ENCODE data around the gene PALM3.

Gene PALM3

DNA sequence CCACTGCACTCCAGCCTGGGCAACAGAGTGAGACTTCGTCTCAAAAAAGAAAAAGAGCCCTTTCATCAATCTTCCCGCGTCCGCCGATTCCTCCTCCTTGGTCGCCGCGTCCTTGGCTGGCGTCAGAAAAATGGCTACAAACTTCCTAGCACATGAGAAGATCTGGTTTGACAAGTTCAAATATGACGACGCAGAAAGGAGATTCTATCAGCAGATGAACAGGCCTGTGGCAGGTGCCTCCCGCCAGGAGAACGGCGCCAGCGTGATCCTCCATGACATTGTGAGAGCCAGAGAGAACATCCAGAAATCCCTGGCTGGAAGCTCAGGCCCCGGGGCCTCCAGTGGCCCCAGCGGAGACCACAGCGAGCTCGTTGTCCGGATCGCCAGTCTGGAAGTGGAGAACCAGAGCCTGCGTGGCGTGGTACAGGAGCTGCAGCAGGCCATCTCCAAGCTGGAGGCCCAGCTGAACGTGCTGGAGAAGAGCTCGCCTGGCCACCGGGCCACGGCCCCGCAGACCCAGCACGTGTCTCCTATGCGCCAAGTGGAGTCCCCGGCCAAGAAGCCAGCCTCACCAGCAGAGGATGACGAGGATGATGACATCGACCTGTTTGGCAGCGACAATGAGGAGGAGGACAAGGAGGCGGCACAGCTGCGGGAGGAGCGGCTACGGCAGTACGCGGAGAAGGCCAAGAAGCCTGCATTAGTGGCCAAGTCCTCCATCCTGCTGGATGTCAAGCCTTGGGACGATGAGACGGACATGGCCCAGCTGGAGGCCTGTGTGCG, 8.6 kb upstream of the PALM3 start:
- no peak overlapping the region for H3K4me3 ChIP-seq (ENCODE audit: low read length)
- TF ChIP-seq, protein P1, sequence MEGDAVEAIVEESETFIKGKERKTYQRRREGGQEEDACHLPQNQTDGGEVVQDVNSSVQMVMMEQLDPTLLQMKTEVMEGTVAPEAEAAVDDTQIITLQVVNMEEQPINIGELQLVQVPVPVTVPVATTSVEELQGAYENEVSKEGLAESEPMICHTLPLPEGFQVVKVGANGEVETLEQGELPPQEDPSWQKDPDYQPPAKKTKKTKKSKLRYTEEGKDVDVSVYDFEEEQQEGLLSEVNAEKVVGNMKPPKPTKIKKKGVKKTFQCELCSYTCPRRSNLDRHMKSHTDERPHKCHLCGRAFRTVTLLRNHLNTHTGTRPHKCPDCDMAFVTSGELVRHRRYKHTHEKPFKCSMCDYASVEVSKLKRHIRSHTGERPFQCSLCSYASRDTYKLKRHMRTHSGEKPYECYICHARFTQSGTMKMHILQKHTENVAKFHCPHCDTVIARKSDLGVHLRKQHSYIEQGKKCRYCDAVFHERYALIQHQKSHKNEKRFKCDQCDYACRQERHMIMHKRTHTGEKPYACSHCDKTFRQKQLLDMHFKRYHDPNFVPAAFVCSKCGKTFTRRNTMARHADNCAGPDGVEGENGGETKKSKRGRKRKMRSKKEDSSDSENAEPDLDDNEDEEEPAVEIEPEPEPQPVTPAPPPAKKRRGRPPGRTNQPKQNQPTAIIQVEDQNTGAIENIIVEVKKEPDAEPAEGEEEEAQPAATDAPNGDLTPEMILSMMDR (conservative IDR thresholded peaks at IDR 0.05; ENCODE audit: low read length): no peak
- no peak for DNase-seq (ENCODE audit: low read depth)

GRCh38 chr19:14066134-14066533, 4.3 kb upstream of the PALM3 start:
- H3K4me3 ChIP-seq (ENCODE audit: low read length): no peak overlapping the region
- DNase-seq (ENCODE audit: low read depth): no peak
- TF ChIP-seq, protein P1 (conservative IDR thresholded peaks at IDR 0.05; ENCODE audit: low read length): no peak

DNA sequence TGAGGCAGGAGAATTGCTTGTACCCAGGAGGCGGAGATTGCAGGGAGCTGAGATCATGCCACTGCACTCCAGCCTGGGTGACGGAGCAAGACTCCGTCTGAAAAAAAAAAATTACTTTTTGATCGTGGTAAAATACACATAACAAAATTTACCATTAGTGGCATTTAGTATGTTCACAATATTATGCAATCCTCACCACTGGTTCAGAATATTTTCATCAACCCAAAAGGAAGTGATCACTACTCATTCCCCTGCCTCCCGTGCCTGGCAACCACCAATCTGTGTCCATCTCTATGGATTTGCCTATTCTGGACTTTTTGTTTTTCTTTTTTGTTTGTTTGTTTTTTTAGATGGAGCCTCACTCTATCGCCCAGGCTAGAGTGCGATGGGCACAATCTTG, 1.2 kb upstream of the PALM3 start:
- no peak overlapping the region for H3K4me3 ChIP-seq (ENCODE audit: low read length)
- TF ChIP-seq, protein P1 (conservative IDR thresholded peaks at IDR 0.05; ENCODE audit: low read length): no peak
- no peak for DNase-seq (ENCODE audit: low read depth)

DNA sequence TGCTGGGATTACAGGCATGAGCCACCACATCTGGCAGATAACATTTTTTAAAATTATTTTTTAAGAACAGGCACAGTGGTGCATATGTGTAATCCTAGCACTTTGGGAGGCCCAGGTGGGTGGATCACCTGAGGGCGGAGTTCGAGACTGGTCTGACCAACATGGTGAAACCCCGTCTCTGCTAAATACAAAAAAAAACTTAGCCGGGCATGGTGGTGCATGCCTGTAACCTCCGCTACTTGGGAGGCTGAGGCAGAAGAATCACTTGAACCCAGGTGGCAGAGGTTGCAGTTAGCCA, 631 bp upstream of the PALM3 start:
- TF ChIP-seq, protein P1 (conservative IDR thresholded peaks at IDR 0.05; ENCODE audit: low read length): no peak
- no peak overlapping the region for H3K4me3 ChIP-seq (ENCODE audit: low read length)
- no peak for DNase-seq (ENCODE audit: low read depth)

GRCh38 chr19:14061081-14061749, 661 bp downstream of the PALM3 start:
- TF ChIP-seq, protein P1 (conservative IDR thresholded peaks at IDR 0.05; ENCODE audit: low read length): no peak
- H3K4me3 ChIP-seq (ENCODE audit: low read length): no peak overlapping the region
- no peak for DNase-seq (ENCODE audit: low read depth)

GRCh38 chr19:14059652-14060155, 2.2 kb downstream of the PALM3 start:
- TF ChIP-seq, protein P1 (conservative IDR thresholded peaks at IDR 0.05; ENCODE audit: low read length): no peak
- DNase-seq (ENCODE audit: low read depth): no peak
- no peak overlapping the region for H3K4me3 ChIP-seq (ENCODE audit: low read length)

- no peak overlapping the region for H3K4me3 ChIP-seq (ENCODE audit: low read length)
- no peak for DNase-seq (ENCODE audit: low read depth)
- TF ChIP-seq, protein P1 (conservative IDR thresholded peaks at IDR 0.05; ENCODE audit: low read length): peak; percentile 64
Measured at GRCh38 chr19:14059093-14059480, 2.8 kb downstream of the PALM3 start.
